ENCODE measurements around the gene SUN1. TPM values are rescaled to one million over a fixed set of nuclear protein-coding genes. Genes with fewer than 3 reads are reported as not detected.

The SUN1 gene
- total and polyA plus RNA-seq, 2 of the 8 experiments (the other 6 are each of a cell fraction or from before 2014, with no cell fraction given), result 108 to 158 TPM

- Histone ChIP-seq H3K4me1 (replicated peaks in 1 of 4; ENCODE audit: control insufficient read depth in 3 of 4, insufficient read depth in 4 of 4, low read length in 3 of 4) (no peaks in the 10 kb centered on the region), H2AFZ (ENCODE audit: low read length) (no peak overlapping the region), H2BK20ac (ENCODE audit: low read length) (no peak overlapping the region), H3K27me3 (replicated peaks in 1 of 4; ENCODE audit: control insufficient read depth in 3 of 4, extremely low read depth in 1 of 4, insufficient read depth in 3 of 4, low read length in 3 of 4) (no peaks in the 10 kb centered on the region), H2BK5ac (ENCODE audit: low read depth, low read length) (0 out of 2 replicates have a peak overlapping the region, but pooled peaks have one; percentile 18), H3K79me2 (ENCODE audit: control insufficient read depth in 1 of 2, insufficient read depth in 2 of 2, low read length in 2 of 2) (peaks cover 0 to 27% of the 10 kb centered on the region in 2 experiments; a peak in 1 of 4 replicates), H3K36me3 (ENCODE audit: control insufficient read depth in 2 of 4, insufficient read depth in 4 of 4, low read length in 3 of 4) (peaks cover 8 to 55% (median 40%) of the 10 kb centered on the region in 4 experiments; a peak in 7 of 8 replicates), H4K5ac (ENCODE audit: insufficient read length, low read depth, low read length) (no peak overlapping the region), H4K20me1 (replicated peaks in 1 of 2; ENCODE audit: control insufficient read depth in 1 of 2, insufficient read depth in 2 of 2, low read length in 2 of 2) (peaks cover 0 to 17% of the 10 kb centered on the region in 2 experiments), H3K9me3 (ENCODE audit: insufficient read depth in 2 of 2, low read depth in 1 of 2, low read length in 1 of 2) (peaks cover 0 to 2% of the 10 kb centered on the region in 2 experiments; a peak in 1 of 4 replicates), H4K8ac (ENCODE audit: extremely low read depth, insufficient read depth, low read length) (no peak overlapping the region), H3K4me3 (ENCODE audit: extremely low read depth in 1 of 4, insufficient read depth in 2 of 4, low read depth in 3 of 4, low read length in 4 of 4) (no peak overlapping the region), H3K27ac (ENCODE audit: low read depth, low read length) (no peak overlapping the region), H2BK12ac (ENCODE audit: low read depth, low read length) (no peak overlapping the region), H3K9ac (replicated peaks in 1 of 4; ENCODE audit: extremely low read depth in 1 of 4, low read depth in 3 of 4, low read length in 3 of 4) (no peak overlapping the region), H3K18ac (ENCODE audit: extremely low read depth, low read length) (no peak overlapping the region), H3K4ac (replicated peaks; ENCODE audit: insufficient read length, low read depth, low read length) (no peak overlapping the region), H2BK120ac (replicated peaks; ENCODE audit: low read depth, low read length) (no peak overlapping the region), H4K91ac (replicated peaks; ENCODE audit: insufficient read length, low read length) (no peak overlapping the region), H2BK15ac (ENCODE audit: low read length) (no peak overlapping the region), H3K23me2 (ENCODE audit: low read depth, low read length) (no peaks in the 10 kb centered on the region), H3K56ac (replicated peaks; ENCODE audit: insufficient read length, low read depth, low read length) (no peak overlapping the region), H3K23ac (ENCODE audit: insufficient read length) (no peak overlapping the region), H3K4me2 (ENCODE audit: insufficient read depth in 1 of 2, low read depth in 2 of 2, low read length in 2 of 2) (no peak overlapping the region), H2AK5ac (ENCODE audit: low read depth, low read length) (no peak overlapping the region), H3K79me1 (ENCODE audit: low read depth, low read length) (peaks cover 2% of the 10 kb centered on the region; the same call in 1 of the 2 replicates), H3K14ac (ENCODE audit: insufficient read length) (no peak overlapping the region)
- POLR2A ChIA-PET (ENCODE audit: partially characterized antibody), result no interaction called here
- TF ChIP-seq RAD21 (IDR thresholded peaks at IDR 0.05 in 1 of 2, conservative IDR thresholded peaks at IDR 0.05 in 1 of 2; ENCODE audit: low read depth in 2 of 2, low read length in 2 of 2) (no peak), BRCA1 (IDR thresholded peaks at IDR 0.05; ENCODE audit: low read depth, low read length) (no peak), USF2 (IDR thresholded peaks at IDR 0.05; ENCODE audit: low read length) (no peak), KDM5A (IDR thresholded peaks at IDR 0.05; ENCODE audit: low read length) (no peak), CHD1 (IDR thresholded peaks at IDR 0.05; ENCODE audit: low read depth, low read length) (no peak), HDAC2 (IDR thresholded peaks at IDR 0.05; ENCODE audit: borderline replicate concordance in 1 of 2, low read depth in 2 of 2, low read length in 2 of 2) (no peak)
- WGBS, 2 experiments (ENCODE audit: extremely low coverage in 1 of 2, insufficient coverage in 1 of 2, insufficient read length in 1 of 2, insufficient replicate concordance in 2 of 2, low coverage in 1 of 2, low lambda C conversion rate in 2 of 2, missing lambda C conversion rate in 1 of 2), result 96% methylated on average over 19 of the region's 19 CpGs; no CpG with 5 or more reads in 1 of the 2 experiments
- CTCF ChIA-PET (ENCODE audit: partially characterized antibody), result interaction anchor here (0.6 to 1.4 kb wide), 6 partner anchors 9 to 37 kb away, joined by 3 to 5 read pairs (median 3); no protein-coding TSS in a partner anchor
- FAIRE-seq, result no peak
- no peak for DNase-seq (ENCODE audit: low read depth in 1 of 2, low spot score in 2 of 2)
Measured at GRCh38 chr7:849781-850180, 17.5 kb downstream of the SUN1 start.
